Lower lobe of right lung (tissue), 2 donors: ENCODE measurements around the gene FLT3LG. TPM values are rescaled to one million over a fixed set of nuclear protein-coding genes. Genes with fewer than 3 reads are reported as not detected.

Source experiments
- ATAC-seq, 2 donors: fragments of 200-7000 bp; cut with Tn5 transposase; one replicate each; pipeline ENCODE4 v1.9.1; 2020 to 2022; ENCODE audit warnings: mild to moderate bottlenecking in 2 of 2, moderate library complexity in 2 of 2
- DNase-seq: peaks from one replicate; pipeline ENCODE4 v3.0.0-alpha.2; 2020
- H3K27ac ChIP-seq: fragments of 200-600 bp; one replicate; pipeline ENCODE4 v1.8.0; 2022
- H3K27me3 ChIP-seq: fragments of 200-600 bp; one replicate; pipeline ENCODE4 v1.8.0; 2022; ENCODE audit warnings: low read depth
- H3K36me3 ChIP-seq: fragments of 200-600 bp; one replicate; pipeline ENCODE4 v1.8.0; 2022; ENCODE audit warnings: mild to moderate bottlenecking
- H3K4me1 ChIP-seq: fragments of 200-600 bp; one replicate; pipeline ENCODE4 v1.8.0; 2022
- H3K4me3 ChIP-seq: fragments of 200-600 bp; one replicate; pipeline ENCODE4 v1.8.0; 2022; ENCODE audit warnings: mild to moderate bottlenecking
- H3K9me3 ChIP-seq: fragments of 200-600 bp; one replicate; pipeline ENCODE4 v1.8.0; 2022
- intact Hi-C: fragments of 100-400 bp; cut with DNase I; formaldehyde crosslinking; loops from one replicate; pipeline ENCODE4 v1.11.0; 2022
- total RNA-seq: library from RNA; stranded (reverse); fragmentation: NEBNext Ultra II Directional; extraction: Animal tissue kit (Norgen Biotek cat#: 25700); gene quantifications from one replicate; pipeline ENCODE4 v1.2.1, GENCODE V29; 2021
- TF ChIP-seq, protein P1 (sequence below): fragments of 200-600 bp; IDR thresholded peaks from one replicate; pipeline ENCODE4 v1.8.0; 2022; ENCODE audit warnings: antibody characterized with exemption, mild to moderate bottlenecking
- donor health status: DM: no; HTN: yes; CAD: no; lungs with severe emphysema.

FLT3LG gene
- total RNA-seq, 1 donor from 2014 or later = 12.8 TPM

DNA sequence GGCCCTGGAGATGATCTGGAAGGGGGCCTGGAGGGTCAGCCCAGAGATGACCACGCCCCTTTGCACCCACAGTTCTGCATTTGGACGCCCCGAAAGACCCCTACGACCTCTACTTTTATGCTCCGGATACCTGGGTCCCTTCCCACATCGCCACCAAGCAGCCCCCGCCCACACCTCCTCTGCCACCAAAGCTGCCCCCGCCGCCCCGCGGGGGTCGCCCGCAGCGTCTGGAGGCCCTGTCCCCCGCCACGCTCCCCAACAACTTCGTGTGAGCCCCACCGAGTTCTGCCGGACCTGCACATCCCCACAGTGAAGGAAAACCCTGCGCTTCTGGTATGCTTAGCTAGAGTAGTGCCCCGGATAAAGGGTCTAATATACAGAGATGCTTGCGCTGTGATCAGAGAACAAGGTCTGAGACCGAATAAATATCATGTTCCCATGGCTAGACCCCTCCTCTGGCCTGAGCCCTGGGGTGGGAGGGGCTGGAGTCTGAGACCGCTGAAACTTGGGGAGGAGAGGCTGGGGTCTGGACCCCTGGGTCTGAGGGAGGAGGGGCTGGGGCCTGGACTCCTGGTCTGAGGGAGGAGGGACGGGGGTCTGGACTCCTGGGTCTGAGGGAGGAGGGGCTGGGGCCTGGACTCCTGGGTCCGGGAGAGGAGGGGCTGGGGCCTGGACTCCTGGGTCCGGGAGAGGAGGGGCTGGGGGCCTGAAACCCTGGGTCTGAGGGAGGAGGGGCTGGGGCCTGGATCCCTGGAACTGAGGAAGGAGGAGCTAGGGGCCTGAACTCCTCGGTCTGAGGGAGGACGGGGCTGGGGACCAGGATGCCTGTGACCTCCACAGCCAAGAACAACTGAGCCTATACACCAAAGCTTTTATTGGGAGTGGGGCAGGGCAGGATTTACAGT, 45.2 kb upstream of the FLT3LG start:
- DNase-seq (no peak), ATAC-seq (no peak)
- no peak overlapping the region for H3K27ac ChIP-seq
- H3K36me3 ChIP-seq = no peaks in the 10 kb centered on the region
- peaks cover 11% of the 10 kb centered on the region for H3K4me1 ChIP-seq
- intact Hi-C loops = no loop called here
- TF ChIP-seq, protein P1, sequence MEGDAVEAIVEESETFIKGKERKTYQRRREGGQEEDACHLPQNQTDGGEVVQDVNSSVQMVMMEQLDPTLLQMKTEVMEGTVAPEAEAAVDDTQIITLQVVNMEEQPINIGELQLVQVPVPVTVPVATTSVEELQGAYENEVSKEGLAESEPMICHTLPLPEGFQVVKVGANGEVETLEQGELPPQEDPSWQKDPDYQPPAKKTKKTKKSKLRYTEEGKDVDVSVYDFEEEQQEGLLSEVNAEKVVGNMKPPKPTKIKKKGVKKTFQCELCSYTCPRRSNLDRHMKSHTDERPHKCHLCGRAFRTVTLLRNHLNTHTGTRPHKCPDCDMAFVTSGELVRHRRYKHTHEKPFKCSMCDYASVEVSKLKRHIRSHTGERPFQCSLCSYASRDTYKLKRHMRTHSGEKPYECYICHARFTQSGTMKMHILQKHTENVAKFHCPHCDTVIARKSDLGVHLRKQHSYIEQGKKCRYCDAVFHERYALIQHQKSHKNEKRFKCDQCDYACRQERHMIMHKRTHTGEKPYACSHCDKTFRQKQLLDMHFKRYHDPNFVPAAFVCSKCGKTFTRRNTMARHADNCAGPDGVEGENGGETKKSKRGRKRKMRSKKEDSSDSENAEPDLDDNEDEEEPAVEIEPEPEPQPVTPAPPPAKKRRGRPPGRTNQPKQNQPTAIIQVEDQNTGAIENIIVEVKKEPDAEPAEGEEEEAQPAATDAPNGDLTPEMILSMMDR = no peak
- peaks cover 97% of the 10 kb centered on the region for H3K27me3 ChIP-seq
- H3K9me3 ChIP-seq = no peaks in the 10 kb centered on the region
- no peak overlapping the region for H3K4me3 ChIP-seq

DNA sequence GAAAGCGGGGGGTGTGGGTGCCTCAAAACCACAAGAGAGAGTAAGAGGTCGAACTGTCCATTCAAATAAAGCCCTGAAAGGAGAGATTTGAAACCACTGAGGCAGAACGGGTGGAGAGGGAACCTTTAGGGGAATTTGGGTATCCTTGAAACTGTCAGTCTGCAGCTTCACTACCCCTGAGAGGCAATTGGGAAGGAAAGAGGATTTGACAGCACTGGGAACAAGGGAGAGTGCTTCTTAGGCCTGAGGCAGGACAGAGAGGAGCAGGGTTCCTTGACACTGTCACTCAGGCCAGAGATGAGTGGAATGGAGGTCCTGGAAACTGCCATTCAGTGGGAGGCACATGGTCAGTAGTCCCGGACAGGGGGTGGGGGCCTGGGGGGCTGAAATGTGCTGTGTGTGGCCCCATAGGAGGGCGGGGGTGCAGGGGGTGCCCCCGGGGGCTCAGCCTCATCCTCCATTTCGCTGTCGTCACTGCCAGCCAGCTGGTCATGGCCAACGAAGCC, 43.8 kb upstream of the FLT3LG start:
- no peaks in the 10 kb centered on the region for H3K36me3 ChIP-seq
- peaks cover 97% of the 10 kb centered on the region for H3K27me3 ChIP-seq
- intact Hi-C loops = no loop called here
- TF ChIP-seq, protein P1 = no peak
- no peak overlapping the region for H3K27ac ChIP-seq
- no peak overlapping the region for H3K4me3 ChIP-seq
- no peaks in the 10 kb centered on the region for H3K9me3 ChIP-seq
- DNase-seq (no peak), ATAC-seq (no peak)
- peaks cover 11% of the 10 kb centered on the region for H3K4me1 ChIP-seq

DNA sequence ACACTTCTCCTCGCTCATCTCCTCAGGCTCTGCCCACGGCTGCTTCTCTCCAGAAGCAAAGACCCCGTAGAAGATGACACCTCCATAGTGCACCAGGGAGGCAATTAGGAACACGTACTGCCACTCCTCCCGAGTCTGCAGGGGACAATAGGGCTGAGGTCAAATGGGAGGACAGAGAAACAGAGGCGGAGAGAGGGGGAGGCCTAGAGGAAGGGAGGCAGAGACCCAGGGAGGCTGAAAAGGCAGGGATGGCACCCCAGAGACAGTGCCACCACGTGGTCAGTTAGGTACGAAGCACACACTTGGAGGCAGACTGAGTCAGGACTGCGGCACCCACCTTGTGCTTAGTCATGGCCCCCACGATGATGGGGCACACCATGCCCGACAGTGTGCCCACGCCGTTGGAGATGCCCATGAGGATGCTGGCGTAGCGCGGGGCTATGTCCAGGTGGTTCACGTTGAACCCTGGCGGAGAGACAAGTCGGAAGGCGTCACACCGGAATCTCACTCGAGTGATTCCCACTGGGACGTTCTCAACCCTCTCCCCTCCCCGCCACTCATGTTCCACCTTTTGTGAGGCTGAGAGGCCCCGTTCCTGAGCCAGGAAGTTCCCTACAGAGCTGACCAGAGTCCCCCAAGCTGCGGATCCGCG, 43.2 kb upstream of the FLT3LG start:
- no peaks in the 10 kb centered on the region for H3K9me3 ChIP-seq
- ATAC-seq (no peak), DNase-seq (no peak)
- intact Hi-C loops = no loop called here
- TF ChIP-seq, protein P1 = no peak
- no peak overlapping the region for H3K4me3 ChIP-seq
- H3K27me3 ChIP-seq = peaks cover 97% of the 10 kb centered on the region
- H3K4me1 ChIP-seq = peaks cover 11% of the 10 kb centered on the region
- H3K36me3 ChIP-seq = no peaks in the 10 kb centered on the region
- no peak overlapping the region for H3K27ac ChIP-seq

DNA sequence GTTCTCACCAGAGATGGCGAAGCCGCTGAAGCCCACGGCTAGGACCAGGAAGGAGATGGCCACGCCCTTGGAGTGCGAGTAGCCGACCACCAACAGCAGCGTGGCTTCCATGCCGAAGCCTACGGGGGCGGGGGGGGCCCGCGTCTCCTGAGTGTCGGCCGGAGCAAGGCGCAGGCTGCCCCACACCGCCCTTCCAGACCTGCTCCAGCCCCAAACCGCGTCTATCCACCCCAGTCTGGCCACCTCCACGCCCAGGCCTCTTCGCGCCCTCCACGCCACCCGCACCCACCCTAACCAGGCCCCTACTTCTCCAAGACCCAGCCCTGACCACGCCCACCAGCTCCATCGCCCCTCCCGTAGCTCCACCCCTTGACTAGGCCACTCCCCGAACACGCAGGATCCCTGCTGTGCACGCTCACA, 42.7 kb upstream of the FLT3LG start:
- H3K36me3 ChIP-seq = no peaks in the 10 kb centered on the region
- H3K9me3 ChIP-seq = no peaks in the 10 kb centered on the region

More for the DNA sequence above, 42.7 kb upstream of the FLT3LG start:
- TF ChIP-seq, protein P1 = no peak
- Histone ChIP-seq H3K4me1 (peaks cover 11% of the 10 kb centered on the region), H3K4me3 (no peak overlapping the region), H3K27me3 (peaks cover 97% of the 10 kb centered on the region), H3K27ac (no peak overlapping the region)
- ATAC-seq (no peak), DNase-seq (no peak)
- intact Hi-C loops = no loop called here
